WERI-Rb-1 (cell line): Measurements from ENCODE around the gene NLGN2.
A peak's percentile ranks its signal among the peaks of the same experiment; 100 is the strongest.

Experiments used
- DNase-seq: peaks from one replicate; pipeline ENCODE4 v3.0.0-alpha.2; 2020
- H3K27ac ChIP-seq: fragments of 250-450 bp; sonication (Bioruptor Pico); 2 replicates; pipeline ENCODE4 v1.5.1; 2020; ENCODE audit warnings: mild to moderate bottlenecking, moderate library complexity
- H3K27me3 ChIP-seq: fragments of 250-450 bp; sonication (Bioruptor Pico); 2 replicates; pipeline ENCODE4 v1.5.1; 2021; ENCODE audit warnings: mild to moderate bottlenecking, low read depth, moderate library complexity; ENCODE audit not compliant: insufficient read depth, severe bottlenecking
- H3K36me3 ChIP-seq: fragments of 250-450 bp; sonication (Bioruptor Pico); 2 replicates; pipeline ENCODE4 v1.5.1; 2020; ENCODE audit warnings: mild to moderate bottlenecking, moderate library complexity
- H3K4me3 ChIP-seq: 2 replicates; pipeline ENCODE4 v1.5.1; 2011; ENCODE audit warnings: low read depth, mild to moderate bottlenecking, control low read depth, low read length
- H3K9me3 ChIP-seq: fragments of 250-450 bp; sonication (Bioruptor Pico); 2 replicates; pipeline ENCODE4 v1.5.1; 2021; ENCODE audit warnings: mild to moderate bottlenecking, moderate library complexity; ENCODE audit not compliant: severe bottlenecking
- CTCF ChIP-seq: IDR thresholded peaks from 2 replicates; pipeline ENCODE4 v1.5.1; 2011; ENCODE audit warnings: low read depth, mild to moderate bottlenecking, control low read depth, inconsistent platforms, low read length

Gene NLGN2

DNA sequence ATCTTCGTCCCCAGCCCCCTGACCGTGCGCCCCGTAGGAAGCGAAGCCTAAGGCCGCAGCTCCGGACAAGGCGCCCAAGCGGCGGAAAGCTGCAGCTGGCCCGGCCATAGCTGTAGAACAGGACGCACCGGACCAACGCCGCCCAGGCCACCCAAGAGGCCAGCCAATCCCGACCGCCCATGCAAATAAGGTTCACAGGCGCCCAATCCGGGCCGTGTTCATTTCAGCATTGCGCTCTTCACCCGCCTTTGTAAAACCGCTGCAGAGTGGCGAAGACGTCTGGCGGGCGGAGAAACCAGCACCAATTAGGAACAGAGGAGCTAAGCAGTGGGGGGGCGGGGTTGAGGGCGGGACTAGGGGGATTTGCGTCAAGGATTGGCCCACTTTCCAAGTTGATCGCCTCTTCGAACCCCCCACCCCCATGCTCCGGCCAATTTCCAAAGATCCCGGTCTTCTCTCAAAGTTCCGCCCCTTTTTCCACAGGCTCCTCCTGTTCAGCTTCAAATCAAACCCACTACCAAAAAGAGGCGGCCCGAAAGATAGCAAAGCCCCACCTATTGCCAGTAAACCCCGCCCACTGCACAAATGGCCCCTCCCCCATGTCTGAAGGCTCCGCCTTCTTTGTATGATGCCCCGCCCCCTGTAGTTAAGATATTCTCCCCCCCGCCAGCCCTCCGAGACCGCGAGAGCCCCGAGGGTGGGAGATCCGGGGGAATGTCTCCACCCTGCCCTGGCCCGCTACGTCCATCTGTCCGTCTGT lies 3.5 kb upstream of the NLGN2 start, which contains the start of gene TMEM256:
Gene TMEM256 (minus strand): TSS at position 121 of the 760 bp plus-strand sequence. CDS start 13 bp downstream, at position 108.
- H3K9me3 ChIP-seq, result no peaks in the 10 kb centered on the region
- H3K27me3 ChIP-seq, result no peaks in the 10 kb centered on the region
- peak within 1 kb of the TSS; percentile 85 for H3K27ac ChIP-seq
- no peak for TF ChIP-seq CTCF
- peak within 1 kb of the TSS; percentile 89 for H3K4me3 ChIP-seq
- DNase-seq, result peak; percentile 98
- peaks cover 9% of the 10 kb centered on the region; the same call in 1 of the 2 replicates for H3K36me3 ChIP-seq

- Histone ChIP-seq H3K36me3 (peaks cover 16% of the 10 kb centered on the region), H3K27me3 (no peaks in the 10 kb centered on the region), H3K4me3 (peak overlapping the region; percentile 89), H3K27ac (peak overlapping the region; percentile 85), H3K9me3 (no peaks in the 10 kb centered on the region)
- DNase-seq, result peak; percentile 64
- TF ChIP-seq CTCF, result no peak
Measured at GRCh38 chr17:7404737-7405349, 2.8 kb upstream of the NLGN2 start.

- DNase-seq, result peak; percentile 26
- H3K9me3 ChIP-seq, result no peaks in the 10 kb centered on the region
- peak overlapping the region; percentile 85 for H3K27ac ChIP-seq
- H3K36me3 ChIP-seq, result peaks cover 16% of the 10 kb centered on the region
- TF ChIP-seq CTCF, result no peak
- H3K4me3 ChIP-seq, result peak overlapping the region; percentile 89
- H3K27me3 ChIP-seq, result no peaks in the 10 kb centered on the region
Measured at GRCh38 chr17:7405350-7406234, 2.1 kb upstream of the NLGN2 start.

GRCh38 chr17:7406235-7406825 lies 1.3 kb upstream of the NLGN2 start:
- H3K9me3 ChIP-seq, result no peaks in the 10 kb centered on the region
- DNase-seq, result no peak
- no peaks in the 10 kb centered on the region for H3K27me3 ChIP-seq
- H3K27ac ChIP-seq, result no peak overlapping the region
- no peak for TF ChIP-seq CTCF
- H3K36me3 ChIP-seq, result peaks cover 16% of the 10 kb centered on the region
- H3K4me3 ChIP-seq, result peak overlapping the region; percentile 89

- TF ChIP-seq CTCF, result no peak
- no peak overlapping the region for H3K27ac ChIP-seq
- peaks cover 13% of the 10 kb centered on the region for H3K36me3 ChIP-seq
- no peaks in the 10 kb centered on the region for H3K9me3 ChIP-seq
- no peaks in the 10 kb centered on the region for H3K27me3 ChIP-seq
- no peak overlapping the region for H3K4me3 ChIP-seq
- no peak for DNase-seq
Measured at GRCh38 chr17:7407082-7407481, 563 bp upstream of the NLGN2 start.
